Peyer's patch (tissue), 4 donors: Measurements from ENCODE around the gene LTBP3.

ENCODE experiments used
- CTCF ChIP-seq, 6 experiments: fragments of 450-650 bp in 4 of 6; fragments of 200-600 bp in 2 of 6; sonication (generic) in 1 of 6; IDR thresholded peaks; one replicate each; pipeline ENCODE4 v1.5.1; 2017 to 2019; ENCODE audit warnings: antibody characterized with exemption in 6 of 6, mild to moderate bottlenecking in 3 of 6, moderate library complexity in 1 of 6
- POLR2A ChIP-seq, 2 donors: fragments of 450-650 bp; IDR thresholded peaks; one replicate each; pipeline ENCODE4 v1.5.1; 2017; ENCODE audit warnings: antibody characterized with exemption in 2 of 2, mild to moderate bottlenecking in 2 of 2, moderate library complexity in 2 of 2

GRCh38 chr11:65592858-65593517, 34.8 kb upstream of the LTBP3 start:
- no peak for TF ChIP-seq CTCF (IDR thresholded peaks at IDR 0.05)
- TF ChIP-seq POLR2A (IDR thresholded peaks at IDR 0.05) = no peak
